GM19099 (cell line): ENCODE measurements around the gene NFIB.

Experiments
- POLR2A ChIP-seq: IDR thresholded peaks from 3 replicates; pipeline ENCODE4 v1.6.1; 2011; ENCODE audit warnings: low read depth; ENCODE audit not compliant: insufficient read length; ENCODE audit errors: extremely low read depth

Gene NFIB

DNA sequence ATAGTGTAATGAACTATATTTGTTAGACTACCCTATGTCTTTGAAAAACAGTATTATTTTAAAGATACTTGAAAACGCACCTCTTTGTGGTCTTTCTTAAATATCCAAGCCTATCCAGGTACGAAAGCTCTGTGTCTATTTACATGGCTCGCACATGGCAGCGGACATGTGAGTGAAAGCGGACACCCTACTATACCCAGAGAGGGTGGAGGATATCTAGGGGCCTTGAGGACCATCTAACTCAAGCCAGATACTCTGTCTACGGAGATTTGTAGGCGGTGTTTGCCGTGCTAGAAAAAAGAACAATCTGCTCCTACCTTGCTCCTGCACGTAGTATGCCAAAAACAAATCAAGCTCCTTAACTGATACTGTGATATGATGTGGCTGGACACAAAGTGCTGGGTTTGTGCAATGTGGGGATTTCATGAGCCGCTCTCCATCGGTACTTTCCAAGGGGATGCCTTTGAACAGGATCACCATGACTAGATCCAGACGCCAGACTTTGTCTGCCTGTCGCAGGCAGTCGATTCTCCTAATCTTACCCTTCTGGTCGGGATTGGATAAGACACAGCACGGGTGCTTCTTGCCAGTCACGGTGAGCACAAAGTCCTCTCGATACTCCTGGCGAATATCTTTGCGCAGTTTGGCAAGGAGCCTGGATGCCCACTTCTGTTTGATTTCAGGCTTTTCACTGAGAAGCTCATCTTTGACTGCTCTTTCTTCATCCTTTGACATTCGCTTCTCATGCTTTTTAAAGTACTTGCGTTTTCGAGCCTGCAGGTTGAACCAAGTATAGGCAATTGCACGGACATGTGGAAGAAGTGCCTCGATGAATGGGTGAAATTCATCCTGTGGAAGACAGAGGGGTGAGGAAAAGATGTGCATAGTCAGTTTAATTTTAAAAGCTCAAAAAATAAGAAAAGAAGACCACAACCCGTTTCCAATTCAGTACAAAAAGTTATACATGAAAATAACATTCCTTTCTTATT, 7.0 kb downstream of the NFIB start:
- no peak for TF ChIP-seq POLR2A

DNA sequence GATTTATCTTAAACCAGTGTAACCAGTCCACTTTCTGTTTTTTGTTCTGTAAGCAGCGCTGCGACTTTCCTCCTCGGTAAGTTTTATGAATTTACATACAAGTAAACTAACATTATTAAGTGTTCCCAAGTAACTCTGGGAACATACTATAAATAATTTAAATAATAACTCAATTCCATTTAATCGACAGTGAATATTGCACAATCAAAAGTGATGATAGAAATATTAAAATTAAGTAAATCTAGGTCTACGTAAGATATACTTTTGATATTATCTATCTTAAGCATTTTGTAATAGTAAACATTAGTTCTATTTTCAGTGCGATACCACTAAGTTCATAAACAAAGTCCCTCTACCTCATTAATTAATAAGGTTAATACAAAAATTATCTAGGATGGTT, 7.8 kb downstream of the NFIB start:
- TF ChIP-seq POLR2A: no peak

DNA sequence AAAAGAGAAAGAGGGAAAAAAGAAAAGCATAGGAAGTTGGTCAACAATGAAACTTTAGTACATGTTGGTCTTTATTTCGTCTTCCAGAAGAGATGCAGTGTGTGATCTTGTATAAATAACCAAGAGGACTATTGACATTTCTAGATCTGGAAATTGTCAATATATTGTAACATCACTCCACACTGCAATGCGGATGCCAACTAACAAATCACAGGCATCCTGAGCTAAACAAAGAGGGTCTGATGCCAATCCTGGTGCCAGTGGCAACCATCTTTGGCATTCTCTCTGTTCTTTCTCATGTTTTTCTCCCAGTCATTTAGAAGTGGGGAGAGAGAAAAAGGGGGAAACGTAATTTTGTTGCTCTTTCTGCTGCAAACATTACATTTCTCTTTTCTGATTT, 9.7 kb downstream of the NFIB start:
- no peak for TF ChIP-seq POLR2A

DNA sequence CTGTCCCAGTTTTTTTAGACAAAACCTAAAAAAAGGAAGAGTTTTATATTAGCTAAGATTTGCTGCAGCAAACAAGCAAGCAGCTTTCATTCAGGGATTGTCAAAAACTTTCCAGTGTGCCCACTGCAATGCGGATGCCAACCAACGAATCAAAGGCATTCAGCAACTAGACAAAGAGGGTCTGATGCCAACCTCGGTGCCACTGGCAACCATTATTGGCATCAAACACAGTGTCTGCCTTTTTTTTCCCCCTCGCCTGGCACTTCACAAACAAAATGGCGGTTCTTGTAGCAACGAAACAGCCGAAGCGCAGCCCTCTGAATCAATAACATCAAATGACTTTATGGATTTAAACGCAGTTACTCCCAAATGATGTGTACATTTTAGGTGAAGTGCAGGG, 10.4 kb downstream of the NFIB start:
- TF ChIP-seq POLR2A: no peak

DNA sequence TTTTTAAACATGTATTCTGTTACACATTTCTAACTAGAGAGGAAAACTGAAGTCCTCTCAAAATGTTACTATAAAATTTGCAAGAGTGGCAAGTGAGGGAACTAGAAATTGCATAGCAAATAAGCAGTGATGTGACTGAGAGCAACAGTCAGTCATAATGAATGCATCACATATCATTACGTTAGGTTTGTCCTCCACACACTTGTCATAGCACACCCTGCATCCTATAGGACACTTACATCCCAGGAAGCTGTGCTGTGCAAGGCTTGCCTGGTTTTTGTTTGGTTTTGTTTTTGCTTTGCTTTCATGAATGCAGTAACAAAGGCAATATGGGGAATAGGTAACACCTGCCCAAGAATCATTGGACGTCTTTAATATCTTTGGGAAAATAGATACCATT, 10.8 kb downstream of the NFIB start:
- TF ChIP-seq POLR2A: no peak

DNA sequence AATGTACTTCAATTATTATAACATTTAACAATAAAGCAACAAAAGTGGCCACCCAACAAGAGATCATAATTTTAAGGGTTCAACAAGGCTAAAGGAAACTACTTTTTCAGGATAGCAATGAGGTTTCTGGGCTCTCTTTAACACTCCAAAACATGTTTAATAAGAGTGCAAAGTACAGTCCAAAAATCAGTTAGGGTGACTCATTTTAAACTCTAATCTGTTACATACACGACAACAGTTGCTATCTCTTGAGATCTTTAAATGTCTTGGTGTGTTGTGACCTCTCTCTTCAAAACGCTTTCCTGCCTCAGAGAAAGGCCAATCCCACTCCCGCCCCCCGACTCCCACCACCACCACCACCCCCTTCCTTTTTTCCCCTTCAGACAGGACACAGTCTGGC, 11.5 kb downstream of the NFIB start:
- no peak for TF ChIP-seq POLR2A

DNA sequence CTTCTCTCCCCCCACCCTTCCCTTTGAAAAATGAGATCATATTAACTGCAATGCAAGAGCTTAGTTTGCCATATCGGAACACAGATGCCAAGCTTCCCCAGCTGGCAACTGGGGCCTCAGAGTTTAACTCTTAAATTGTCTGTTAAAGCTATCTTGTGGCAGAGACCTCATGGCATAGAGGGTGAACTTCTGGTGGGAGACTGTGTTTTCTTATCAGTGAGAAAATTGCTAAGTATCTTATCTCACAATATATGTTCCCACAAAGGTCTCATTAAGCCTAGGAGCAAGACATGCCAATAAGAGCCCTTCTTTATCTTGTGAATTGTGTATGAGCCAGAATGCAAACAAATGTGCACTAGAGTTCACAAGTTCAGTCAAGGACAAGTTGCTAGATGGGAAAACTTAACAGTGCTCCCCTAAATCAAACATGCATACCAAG, 12.3 kb downstream of the NFIB start:
- no peak for TF ChIP-seq POLR2A

DNA sequence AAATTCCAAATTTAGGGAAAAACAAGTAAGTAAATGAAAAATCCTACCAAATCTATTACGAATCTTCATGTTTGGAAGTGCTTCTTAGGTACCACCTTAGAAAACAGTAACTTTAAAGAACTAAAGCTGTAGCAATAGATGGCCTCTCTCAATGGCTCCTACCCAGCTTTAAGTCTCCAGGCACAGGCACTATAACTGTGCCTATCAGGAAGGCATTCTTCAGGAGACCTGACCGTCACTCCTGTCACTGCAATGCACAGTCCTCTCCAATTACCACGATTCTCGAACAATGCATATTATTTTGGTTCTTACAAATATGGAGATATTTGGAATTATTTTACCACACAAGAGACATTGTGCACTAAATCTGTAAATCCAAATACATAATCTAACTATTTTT, 12.9 kb downstream of the NFIB start:
- TF ChIP-seq POLR2A: no peak

DNA sequence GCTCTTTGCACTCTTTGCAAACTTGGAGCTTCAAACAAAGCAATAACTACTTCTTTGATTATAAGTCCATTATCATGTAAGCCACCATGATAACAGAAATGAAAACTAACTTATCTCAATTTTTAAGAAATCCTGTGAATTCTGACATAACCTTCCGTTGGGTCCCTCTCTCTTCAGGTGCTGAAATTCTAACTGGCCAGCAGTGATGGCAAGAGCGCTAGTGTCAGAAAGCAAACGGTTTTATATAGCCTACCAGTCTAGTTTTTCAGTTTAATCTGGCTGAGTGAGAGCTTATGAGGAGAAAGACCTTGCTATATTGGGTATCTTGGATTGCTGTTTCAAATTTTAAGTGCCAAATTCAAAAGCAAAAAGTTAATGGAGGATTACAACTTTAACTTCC, 13.4 kb downstream of the NFIB start:
- TF ChIP-seq POLR2A: no peak

DNA sequence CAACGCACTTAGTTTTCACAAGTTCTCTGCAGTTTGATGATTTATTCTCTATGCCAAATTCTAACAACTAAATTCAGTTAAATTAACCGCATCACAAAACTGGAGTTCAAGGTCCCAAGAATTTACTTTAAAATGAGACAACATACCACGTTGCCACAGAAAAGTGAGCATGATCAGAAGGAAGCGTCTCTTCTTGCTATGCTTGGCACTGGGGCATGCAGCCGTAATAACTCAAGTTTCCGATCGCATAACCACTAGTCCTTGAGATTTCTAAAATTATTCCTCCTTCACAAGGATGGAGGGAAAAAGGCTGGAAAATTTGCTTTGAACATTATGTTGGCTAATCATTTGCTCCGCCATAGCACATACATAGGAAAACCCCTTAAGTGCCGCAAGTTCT, 13.9 kb downstream of the NFIB start:
- no peak for TF ChIP-seq POLR2A

DNA sequence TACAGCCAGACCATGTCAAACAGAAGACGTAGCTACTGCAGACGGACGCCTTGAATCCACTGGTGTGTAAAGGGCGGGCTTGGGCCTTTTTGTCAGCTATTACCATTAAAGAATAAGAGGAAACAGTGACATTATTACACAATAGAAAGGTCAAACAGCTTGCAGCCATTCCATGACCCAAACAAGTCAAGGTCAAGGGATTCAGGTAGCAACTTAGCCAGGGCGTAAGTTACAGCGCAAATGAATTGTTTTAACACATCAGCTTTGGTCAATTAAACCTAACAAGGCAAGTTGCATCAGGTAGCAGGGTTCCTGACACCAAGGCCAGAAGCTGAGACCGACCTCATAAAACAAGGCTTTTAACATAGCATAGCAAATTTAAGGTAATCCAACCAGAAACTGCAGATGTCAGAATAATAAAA, 15.3 kb downstream of the NFIB start:
- no peak for TF ChIP-seq POLR2A

DNA sequence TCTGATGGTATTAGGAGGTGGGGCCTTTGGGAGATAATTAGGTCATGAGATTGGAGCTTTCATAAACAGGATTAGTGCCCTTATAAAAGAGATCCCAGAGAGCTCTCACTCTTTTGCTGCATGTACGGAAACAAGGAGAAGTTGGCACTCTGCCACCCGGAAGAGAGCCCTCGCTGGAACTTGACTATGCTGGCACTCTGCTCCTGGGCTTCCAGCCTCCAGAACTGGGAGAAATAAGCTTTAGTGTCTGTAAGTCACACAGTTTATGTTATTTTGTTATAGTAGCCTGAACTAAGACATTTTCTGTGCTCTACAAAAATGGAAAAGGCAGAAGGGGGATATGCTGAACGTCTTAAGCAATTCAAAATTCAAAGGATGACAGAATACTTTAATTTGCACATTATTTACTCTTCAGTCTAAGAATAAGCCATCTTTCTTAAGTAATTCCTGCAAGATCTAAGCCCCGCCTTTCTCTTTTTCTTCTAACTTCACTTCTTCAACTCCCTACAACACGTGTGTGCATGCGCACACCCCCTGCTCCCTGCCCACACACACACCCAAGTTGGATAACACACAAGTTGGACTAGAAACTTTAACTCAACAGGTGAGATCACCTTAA, 17.3 kb downstream of the NFIB start:
- TF ChIP-seq POLR2A: no peak

DNA sequence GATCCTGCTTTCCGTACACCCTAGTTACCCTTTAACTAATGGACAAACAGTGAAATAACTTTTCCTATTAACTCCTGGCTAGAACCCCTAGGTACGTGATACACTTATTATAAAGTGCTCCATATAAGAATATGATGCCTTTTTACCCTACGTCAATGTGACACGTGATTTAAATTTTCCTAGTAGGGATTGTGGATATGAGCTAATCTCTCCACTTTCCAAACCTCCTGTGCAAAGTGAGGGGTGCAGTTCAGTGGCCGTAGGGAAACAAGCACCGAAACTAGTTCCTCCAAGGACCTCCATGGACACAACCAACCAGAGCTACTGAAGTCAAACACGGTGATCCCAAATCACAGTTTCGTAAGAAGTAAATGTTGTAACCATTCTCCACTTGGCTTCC, 19.3 kb downstream of the NFIB start:
- TF ChIP-seq POLR2A: no peak

DNA sequence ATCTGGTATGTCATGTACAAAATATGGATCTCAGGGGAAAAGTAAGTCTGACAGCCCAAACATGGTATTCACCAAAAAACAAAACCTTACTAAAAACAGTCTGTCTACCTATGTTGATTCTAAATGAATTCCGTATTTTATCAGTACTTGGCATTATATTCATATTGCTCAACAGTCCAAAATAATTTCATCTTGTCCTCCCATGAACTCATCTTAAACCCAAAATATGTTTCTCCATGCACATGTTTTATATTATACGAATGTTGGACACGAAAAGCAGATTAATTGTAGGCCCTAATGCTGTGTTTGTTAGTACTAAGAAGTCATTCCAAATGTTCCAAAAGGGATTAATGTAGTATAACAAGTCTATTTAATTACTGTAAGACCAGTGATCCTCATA, 20.1 kb downstream of the NFIB start:
- no peak for TF ChIP-seq POLR2A

DNA sequence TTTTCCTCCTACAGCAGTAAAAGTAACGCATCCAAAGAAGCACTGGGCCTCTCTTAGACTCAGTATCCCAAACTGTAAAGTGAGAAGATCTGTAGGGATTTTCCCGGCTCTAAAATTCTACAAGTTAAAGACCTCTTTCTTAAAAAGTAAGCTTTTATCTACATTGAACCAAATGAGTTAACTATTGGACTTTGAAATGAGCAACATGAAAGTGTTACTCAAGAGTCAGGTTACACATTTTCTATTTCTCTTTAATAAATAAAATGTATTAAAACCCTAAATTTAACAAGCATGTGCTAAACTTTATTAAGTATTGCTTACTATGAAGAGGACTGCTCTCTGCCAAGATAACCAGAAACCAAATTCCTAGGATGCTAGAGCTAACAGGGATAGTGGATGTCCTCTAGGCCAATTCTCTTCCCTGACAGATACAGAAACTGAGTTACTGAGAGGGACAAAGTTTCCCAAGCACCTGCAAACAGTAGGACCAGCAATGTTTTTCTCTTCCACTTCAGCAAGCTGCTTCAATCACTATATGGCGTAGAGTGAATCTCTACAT, 21.7 kb downstream of the NFIB start:
- no peak for TF ChIP-seq POLR2A

DNA sequence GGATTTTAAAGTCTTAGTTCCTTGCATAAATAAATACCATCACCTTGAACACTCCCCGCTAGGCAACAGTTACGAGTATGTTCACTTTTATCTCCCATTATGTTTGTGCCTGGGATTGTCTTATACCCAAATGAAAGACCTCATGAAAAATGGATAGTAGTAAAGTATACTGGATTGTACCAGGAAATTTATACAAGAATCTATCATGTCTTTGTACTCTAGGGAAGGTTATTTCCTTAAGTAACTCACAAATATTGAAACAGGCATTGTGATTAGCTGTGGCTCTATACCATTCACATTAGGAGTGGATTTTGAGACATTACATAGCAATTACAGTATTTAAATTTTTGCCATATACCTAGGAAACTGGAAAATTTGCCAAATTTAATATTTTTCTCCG, 24.0 kb downstream of the NFIB start:
- no peak for TF ChIP-seq POLR2A
